ENCODE data around the gene SLC6A6. TPM values are rescaled to one million over a fixed set of nuclear protein-coding genes. Genes with fewer than 3 reads are reported as not detected.

The SLC6A6 gene
- total RNA-seq, 1 experiment from 2014 or later = 211 TPM

DNA sequence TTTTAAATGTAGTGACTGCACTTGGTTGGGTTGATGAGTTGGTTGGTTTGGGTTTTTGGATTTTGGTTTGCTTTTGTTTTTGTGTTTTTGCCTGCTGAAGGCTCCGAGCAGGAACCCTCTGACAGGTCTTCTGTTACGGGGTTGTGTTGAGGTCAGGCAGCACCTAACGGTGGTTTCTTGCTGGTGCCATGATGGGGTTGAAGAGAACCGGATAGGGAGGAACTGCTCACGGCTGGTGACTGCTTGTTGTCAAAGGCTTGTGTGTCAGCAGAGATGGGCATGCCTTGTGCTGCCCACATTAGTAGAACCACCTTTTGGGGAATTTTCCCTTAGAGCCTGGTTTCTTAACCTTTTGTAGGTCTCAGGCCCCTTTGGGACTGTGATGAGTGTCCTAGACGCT is 42.0 kb downstream of the SLC6A6 start (continued):
- TF ChIP-seq, protein P1, sequence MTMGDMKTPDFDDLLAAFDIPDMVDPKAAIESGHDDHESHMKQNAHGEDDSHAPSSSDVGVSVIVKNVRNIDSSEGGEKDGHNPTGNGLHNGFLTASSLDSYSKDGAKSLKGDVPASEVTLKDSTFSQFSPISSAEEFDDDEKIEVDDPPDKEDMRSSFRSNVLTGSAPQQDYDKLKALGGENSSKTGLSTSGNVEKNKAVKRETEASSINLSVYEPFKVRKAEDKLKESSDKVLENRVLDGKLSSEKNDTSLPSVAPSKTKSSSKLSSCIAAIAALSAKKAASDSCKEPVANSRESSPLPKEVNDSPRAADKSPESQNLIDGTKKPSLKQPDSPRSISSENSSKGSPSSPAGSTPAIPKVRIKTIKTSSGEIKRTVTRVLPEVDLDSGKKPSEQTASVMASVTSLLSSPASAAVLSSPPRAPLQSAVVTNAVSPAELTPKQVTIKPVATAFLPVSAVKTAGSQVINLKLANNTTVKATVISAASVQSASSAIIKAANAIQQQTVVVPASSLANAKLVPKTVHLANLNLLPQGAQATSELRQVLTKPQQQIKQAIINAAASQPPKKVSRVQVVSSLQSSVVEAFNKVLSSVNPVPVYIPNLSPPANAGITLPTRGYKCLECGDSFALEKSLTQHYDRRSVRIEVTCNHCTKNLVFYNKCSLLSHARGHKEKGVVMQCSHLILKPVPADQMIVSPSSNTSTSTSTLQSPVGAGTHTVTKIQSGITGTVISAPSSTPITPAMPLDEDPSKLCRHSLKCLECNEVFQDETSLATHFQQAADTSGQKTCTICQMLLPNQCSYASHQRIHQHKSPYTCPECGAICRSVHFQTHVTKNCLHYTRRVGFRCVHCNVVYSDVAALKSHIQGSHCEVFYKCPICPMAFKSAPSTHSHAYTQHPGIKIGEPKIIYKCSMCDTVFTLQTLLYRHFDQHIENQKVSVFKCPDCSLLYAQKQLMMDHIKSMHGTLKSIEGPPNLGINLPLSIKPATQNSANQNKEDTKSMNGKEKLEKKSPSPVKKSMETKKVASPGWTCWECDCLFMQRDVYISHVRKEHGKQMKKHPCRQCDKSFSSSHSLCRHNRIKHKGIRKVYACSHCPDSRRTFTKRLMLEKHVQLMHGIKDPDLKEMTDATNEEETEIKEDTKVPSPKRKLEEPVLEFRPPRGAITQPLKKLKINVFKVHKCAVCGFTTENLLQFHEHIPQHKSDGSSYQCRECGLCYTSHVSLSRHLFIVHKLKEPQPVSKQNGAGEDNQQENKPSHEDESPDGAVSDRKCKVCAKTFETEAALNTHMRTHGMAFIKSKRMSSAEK (CRISPR knock-in tag; IDR thresholded peaks at IDR 0.05; ENCODE audit: borderline replicate concordance) = no peak

DNA sequence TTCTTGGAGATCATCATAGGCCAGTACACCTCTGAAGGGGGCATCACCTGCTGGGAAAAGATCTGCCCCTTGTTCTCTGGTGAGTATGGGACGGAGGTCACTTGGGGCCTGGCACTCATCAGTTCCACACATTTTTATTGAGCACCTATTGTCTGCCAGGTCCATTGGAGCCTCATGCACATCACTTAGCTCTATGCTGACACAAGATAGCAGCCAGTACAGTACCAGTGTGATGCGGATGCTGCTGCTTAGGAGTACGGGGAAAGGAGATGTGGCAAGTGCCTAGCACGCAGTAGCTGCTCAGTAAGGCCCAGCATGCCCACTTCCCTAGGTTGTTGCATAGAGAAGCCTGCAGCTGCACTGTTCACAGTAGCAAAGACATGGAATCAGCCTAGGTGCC is 43.4 kb downstream of the SLC6A6 start:
- peaks cover 12% of the 10 kb centered on the region for H3K9me3 Mint-ChIP-seq
- CTCF ChIA-PET = no interaction called here
- no peak for TF ChIP-seq ETV6 (CRISPR knock-in tag; IDR thresholded peaks at IDR 0.05)
- no peak for TF ChIP-seq CREB1 (CRISPR knock-in tag; IDR thresholded peaks at IDR 0.05)
- no peak for TF ChIP-seq NFE2L1 (CRISPR knock-in tag; IDR thresholded peaks at IDR 0.05)
- TF ChIP-seq SOX15 (CRISPR knock-in tag; IDR thresholded peaks at IDR 0.05) = no peak
- no peak for TF ChIP-seq ZNF138 (CRISPR knock-in tag; conservative IDR thresholded peaks at IDR 0.05)
- TF ChIP-seq ATF1 (CRISPR knock-in tag; IDR thresholded peaks at IDR 0.05) = no peak
- TF ChIP-seq IRF2 (CRISPR knock-in tag; IDR thresholded peaks at IDR 0.05; ENCODE audit: borderline replicate concordance, low read depth) = no peak
- peaks cover 5% of the 10 kb centered on the region; the same call in 1 of the 2 replicates for H3K4me1 Mint-ChIP-seq
- H3K4me3 Mint-ChIP-seq = no peak overlapping the region
- peaks cover 58% of the 10 kb centered on the region for H3K36me3 Mint-ChIP-seq
- POLR2A ChIA-PET = no interaction called here
- no peak overlapping the region for H3K27ac Mint-ChIP-seq
- no peaks in the 10 kb centered on the region for H3K27me3 Mint-ChIP-seq (ENCODE audit: low read depth)
- ATAC-seq (no peak), DNase-seq (ENCODE audit: low spot score) (no peak)

DNA sequence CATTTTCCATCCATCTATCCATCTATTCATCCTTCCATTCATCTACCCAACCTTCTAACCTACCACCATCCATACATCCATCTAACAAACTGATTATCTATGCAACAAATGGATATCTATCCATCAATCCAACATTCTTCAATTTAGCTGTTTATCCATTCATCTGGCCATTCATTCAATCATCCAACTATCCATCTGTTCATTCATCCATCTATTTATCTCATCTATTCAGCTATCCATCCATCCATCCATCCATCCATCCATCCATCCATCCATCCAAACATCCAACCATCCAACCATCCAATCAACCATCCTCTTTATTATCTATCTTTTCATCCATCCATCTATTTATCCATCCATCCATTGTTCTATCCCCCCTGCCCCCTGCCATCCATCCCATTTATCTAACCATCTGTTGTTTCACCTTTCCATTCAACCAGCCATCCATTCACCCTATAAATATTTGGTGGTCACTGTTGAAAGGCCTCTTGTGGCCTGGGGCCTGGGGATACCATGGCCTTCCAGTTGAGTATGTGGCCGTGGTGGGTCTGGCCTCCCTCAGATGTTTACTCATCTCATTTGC is 44.7 kb downstream of the SLC6A6 start:
- Mint-ChIP-seq H3K27ac (no peak overlapping the region), H3K36me3 (peaks cover 71% of the 10 kb centered on the region), H3K4me1 (no peaks in the 10 kb centered on the region), H3K9me3 (peaks cover 12% of the 10 kb centered on the region), H3K27me3 (ENCODE audit: low read depth) (no peaks in the 10 kb centered on the region), H3K4me3 (no peak overlapping the region)
- no peak for DNase-seq (ENCODE audit: low spot score)
- ChIA-PET CTCF (interaction anchor here (0.7 kb wide), 1 partner anchor 243 kb away, joined by 3 read pairs; no protein-coding TSS in a partner anchor), POLR2A (no interaction called here)
- ATAC-seq = no peak
- TF ChIP-seq, protein P2, sequence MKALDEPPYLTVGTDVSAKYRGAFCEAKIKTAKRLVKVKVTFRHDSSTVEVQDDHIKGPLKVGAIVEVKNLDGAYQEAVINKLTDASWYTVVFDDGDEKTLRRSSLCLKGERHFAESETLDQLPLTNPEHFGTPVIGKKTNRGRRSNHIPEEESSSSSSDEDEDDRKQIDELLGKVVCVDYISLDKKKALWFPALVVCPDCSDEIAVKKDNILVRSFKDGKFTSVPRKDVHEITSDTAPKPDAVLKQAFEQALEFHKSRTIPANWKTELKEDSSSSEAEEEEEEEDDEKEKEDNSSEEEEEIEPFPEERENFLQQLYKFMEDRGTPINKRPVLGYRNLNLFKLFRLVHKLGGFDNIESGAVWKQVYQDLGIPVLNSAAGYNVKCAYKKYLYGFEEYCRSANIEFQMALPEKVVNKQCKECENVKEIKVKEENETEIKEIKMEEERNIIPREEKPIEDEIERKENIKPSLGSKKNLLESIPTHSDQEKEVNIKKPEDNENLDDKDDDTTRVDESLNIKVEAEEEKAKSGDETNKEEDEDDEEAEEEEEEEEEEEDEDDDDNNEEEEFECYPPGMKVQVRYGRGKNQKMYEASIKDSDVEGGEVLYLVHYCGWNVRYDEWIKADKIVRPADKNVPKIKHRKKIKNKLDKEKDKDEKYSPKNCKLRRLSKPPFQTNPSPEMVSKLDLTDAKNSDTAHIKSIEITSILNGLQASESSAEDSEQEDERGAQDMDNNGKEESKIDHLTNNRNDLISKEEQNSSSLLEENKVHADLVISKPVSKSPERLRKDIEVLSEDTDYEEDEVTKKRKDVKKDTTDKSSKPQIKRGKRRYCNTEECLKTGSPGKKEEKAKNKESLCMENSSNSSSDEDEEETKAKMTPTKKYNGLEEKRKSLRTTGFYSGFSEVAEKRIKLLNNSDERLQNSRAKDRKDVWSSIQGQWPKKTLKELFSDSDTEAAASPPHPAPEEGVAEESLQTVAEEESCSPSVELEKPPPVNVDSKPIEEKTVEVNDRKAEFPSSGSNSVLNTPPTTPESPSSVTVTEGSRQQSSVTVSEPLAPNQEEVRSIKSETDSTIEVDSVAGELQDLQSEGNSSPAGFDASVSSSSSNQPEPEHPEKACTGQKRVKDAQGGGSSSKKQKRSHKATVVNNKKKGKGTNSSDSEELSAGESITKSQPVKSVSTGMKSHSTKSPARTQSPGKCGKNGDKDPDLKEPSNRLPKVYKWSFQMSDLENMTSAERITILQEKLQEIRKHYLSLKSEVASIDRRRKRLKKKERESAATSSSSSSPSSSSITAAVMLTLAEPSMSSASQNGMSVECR (CRISPR knock-in tag; IDR thresholded peaks at IDR 0.05; ENCODE audit: borderline replicate concordance) = no peak
- TF ChIP-seq NFE2L1 (CRISPR knock-in tag; IDR thresholded peaks at IDR 0.05) (no peak), MYBL2 (CRISPR knock-in tag; IDR thresholded peaks at IDR 0.05) (no peak), SMAD4 (CRISPR knock-in tag; IDR thresholded peaks at IDR 0.05) (no peak), ZNF317 (CRISPR knock-in tag; IDR thresholded peaks at IDR 0.05; ENCODE audit: borderline replicate concordance, low read depth) (no peak), PRRX2 (CRISPR knock-in tag; IDR thresholded peaks at IDR 0.05) (no peak), ZNF671 (CRISPR knock-in tag; IDR thresholded peaks at IDR 0.05) (no peak), ZNF263 (CRISPR knock-in tag; IDR thresholded peaks at IDR 0.05; ENCODE audit: low read depth) (no peak), FOXJ3 (CRISPR knock-in tag; IDR thresholded peaks at IDR 0.05; ENCODE audit: borderline replicate concordance) (no peak), ZNF232 (CRISPR knock-in tag; IDR thresholded peaks at IDR 0.05) (no peak), ZNF121 (CRISPR knock-in tag; IDR thresholded peaks at IDR 0.05) (no peak), TP53 (CRISPR knock-in tag; IDR thresholded peaks at IDR 0.05) (no peak)
- TF ChIP-seq, protein P3, sequence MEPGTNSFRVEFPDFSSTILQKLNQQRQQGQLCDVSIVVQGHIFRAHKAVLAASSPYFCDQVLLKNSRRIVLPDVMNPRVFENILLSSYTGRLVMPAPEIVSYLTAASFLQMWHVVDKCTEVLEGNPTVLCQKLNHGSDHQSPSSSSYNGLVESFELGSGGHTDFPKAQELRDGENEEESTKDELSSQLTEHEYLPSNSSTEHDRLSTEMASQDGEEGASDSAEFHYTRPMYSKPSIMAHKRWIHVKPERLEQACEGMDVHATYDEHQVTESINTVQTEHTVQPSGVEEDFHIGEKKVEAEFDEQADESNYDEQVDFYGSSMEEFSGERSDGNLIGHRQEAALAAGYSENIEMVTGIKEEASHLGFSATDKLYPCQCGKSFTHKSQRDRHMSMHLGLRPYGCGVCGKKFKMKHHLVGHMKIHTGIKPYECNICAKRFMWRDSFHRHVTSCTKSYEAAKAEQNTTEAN (CRISPR knock-in tag; IDR thresholded peaks at IDR 0.05) = no peak
- TF ChIP-seq, protein P4, sequence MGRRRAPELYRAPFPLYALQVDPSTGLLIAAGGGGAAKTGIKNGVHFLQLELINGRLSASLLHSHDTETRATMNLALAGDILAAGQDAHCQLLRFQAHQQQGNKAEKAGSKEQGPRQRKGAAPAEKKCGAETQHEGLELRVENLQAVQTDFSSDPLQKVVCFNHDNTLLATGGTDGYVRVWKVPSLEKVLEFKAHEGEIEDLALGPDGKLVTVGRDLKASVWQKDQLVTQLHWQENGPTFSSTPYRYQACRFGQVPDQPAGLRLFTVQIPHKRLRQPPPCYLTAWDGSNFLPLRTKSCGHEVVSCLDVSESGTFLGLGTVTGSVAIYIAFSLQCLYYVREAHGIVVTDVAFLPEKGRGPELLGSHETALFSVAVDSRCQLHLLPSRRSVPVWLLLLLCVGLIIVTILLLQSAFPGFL (CRISPR knock-in tag; IDR thresholded peaks at IDR 0.05; ENCODE audit: borderline replicate concordance) = no peak
- TF ChIP-seq, protein P5, sequence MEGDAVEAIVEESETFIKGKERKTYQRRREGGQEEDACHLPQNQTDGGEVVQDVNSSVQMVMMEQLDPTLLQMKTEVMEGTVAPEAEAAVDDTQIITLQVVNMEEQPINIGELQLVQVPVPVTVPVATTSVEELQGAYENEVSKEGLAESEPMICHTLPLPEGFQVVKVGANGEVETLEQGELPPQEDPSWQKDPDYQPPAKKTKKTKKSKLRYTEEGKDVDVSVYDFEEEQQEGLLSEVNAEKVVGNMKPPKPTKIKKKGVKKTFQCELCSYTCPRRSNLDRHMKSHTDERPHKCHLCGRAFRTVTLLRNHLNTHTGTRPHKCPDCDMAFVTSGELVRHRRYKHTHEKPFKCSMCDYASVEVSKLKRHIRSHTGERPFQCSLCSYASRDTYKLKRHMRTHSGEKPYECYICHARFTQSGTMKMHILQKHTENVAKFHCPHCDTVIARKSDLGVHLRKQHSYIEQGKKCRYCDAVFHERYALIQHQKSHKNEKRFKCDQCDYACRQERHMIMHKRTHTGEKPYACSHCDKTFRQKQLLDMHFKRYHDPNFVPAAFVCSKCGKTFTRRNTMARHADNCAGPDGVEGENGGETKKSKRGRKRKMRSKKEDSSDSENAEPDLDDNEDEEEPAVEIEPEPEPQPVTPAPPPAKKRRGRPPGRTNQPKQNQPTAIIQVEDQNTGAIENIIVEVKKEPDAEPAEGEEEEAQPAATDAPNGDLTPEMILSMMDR (IDR thresholded peaks at IDR 0.05) = no peak
